Neural progenitor cell (in vitro differentiated cells): ENCODE results near the gene CYP26B1.

Experiments used
- CTCF ChIP-seq: fragments of 200-600 bp; sonication (generic); IDR thresholded peaks from 2 replicates; pipeline ENCODE4 v1.5.1; 2017; ENCODE audit warnings: antibody characterized with exemption, mild to moderate bottlenecking
- EZH2 ChIP-seq: fragments of 200-600 bp; sonication (generic); IDR thresholded peaks from 2 replicates; pipeline ENCODE4 v1.6.1; 2017; ENCODE audit warnings: antibody characterized with exemption, mild to moderate bottlenecking, moderate library complexity
- EZH2phosphoT487 ChIP-seq: fragments of 200-600 bp; sonication (generic); IDR thresholded peaks from 2 replicates; pipeline ENCODE4 v1.6.1; 2017; ENCODE audit warnings: antibody characterized with exemption

GRCh38 chr2:72116081-72116533, 31.6 kb downstream of the CYP26B1 start:
- TF ChIP-seq CTCF (peak; percentile 34), EZH2phosphoT487 (no peak), EZH2 (no peak)
